Hematopoietic multipotent progenitor cell treated with erythropoietin and hydrocortisone succinate and interleukin-3 and kit ligand, for 8 days (in vitro differentiated cells): Measurements from ENCODE around the gene DGKQ.

Source experiments
- DNase-seq: peaks from one replicate; pipeline ENCODE4 v3.0.0-alpha.2; 2015

The DGKQ gene

GRCh38 chr4:960636-961350 lies 12.6 kb downstream of the DGKQ start:
- DNase-seq = no peak

- no peak for DNase-seq
Measured at GRCh38 chr4:960140-960635, 13.2 kb downstream of the DGKQ start.

GRCh38 chr4:959338-960139 lies 13.8 kb downstream of the DGKQ start:
- no peak for DNase-seq

- DNase-seq = no peak
Measured at GRCh38 chr4:958696-959337, 14.6 kb downstream of the DGKQ start.

GRCh38 chr4:958314-958665 lies 15.1 kb downstream of the DGKQ start:
- no peak for DNase-seq

GRCh38 chr4:957581-958313 lies 15.6 kb downstream of the DGKQ start:
- no peak for DNase-seq

GRCh38 chr4:957231-957580 lies 16.2 kb downstream of the DGKQ start:
- DNase-seq = no peak

- no peak for DNase-seq
Measured at GRCh38 chr4:956531-957230, 16.7 kb downstream of the DGKQ start.

- no peak for DNase-seq
Measured at GRCh38 chr4:955931-956381, 17.4 kb downstream of the DGKQ start.

GRCh38 chr4:955161-955921 lies 18.0 kb downstream of the DGKQ start:
- no peak for DNase-seq

GRCh38 chr4:954211-955020 lies 19.0 kb downstream of the DGKQ start:
- no peak for DNase-seq

GRCh38 chr4:953574-953915 lies 19.8 kb downstream of the DGKQ start:
- DNase-seq = no peak

- DNase-seq = no peak
Measured at GRCh38 chr4:952881-953573, 20.3 kb downstream of the DGKQ start.

GRCh38 chr4:951594-952468 lies 21.5 kb downstream of the DGKQ start:
- no peak for DNase-seq

GRCh38 chr4:951186-951585 lies 22.2 kb downstream of the DGKQ start:
- no peak for DNase-seq

GRCh38 chr4:950136-951020 lies 23.0 kb downstream of the DGKQ start:
- DNase-seq = no peak

GRCh38 chr4:949656-950055 lies 23.7 kb downstream of the DGKQ start:
- DNase-seq = no peak

GRCh38 chr4:948936-949300 lies 24.5 kb downstream of the DGKQ start:
- no peak for DNase-seq
